Calu3 (cell line): ENCODE data around the gene SLC20A1. TPM values are rescaled to one million over a fixed set of nuclear protein-coding genes. Genes with fewer than 3 reads are reported as not detected.
"Not testable (repeated sequence)": the region's sequence is repeated elsewhere in the genome, so short reads cannot be mapped to it uniquely, and the experiment has no call there.

Source experiments
- BruUV-seq: library from RNA; stranded (reverse); fragments of 400-500 nt; replicated peaks from 2 replicates; lab custom pipeline; 2021; lab: Mats Ljungman, UMichigan
- CTCF ChIA-PET: fragments of 300-600 bp; sonication (Branson Sonifier 250); formaldehyde crosslinking; loops from one replicate; lab custom pipeline; 2022; ENCODE audit warnings: antibody characterized with exemption; lab: Charles Lee
- DNase-seq: peaks from one replicate; pipeline ENCODE4 v3.0.0; 2022
- H3K27ac Mint-ChIP-seq: one replicate; pipeline ENCODE4 v1.8.0; 2022; ENCODE audit warnings: mixed read lengths; ENCODE audit not compliant: unreplicated experiment
- H3K27me3 Mint-ChIP-seq: one replicate; pipeline ENCODE4 v1.8.0; 2022; ENCODE audit warnings: mixed read lengths; ENCODE audit not compliant: unreplicated experiment
- H3K36me3 Mint-ChIP-seq: one replicate; pipeline ENCODE4 v1.8.0; 2022; ENCODE audit warnings: mild to moderate bottlenecking, moderate library complexity, mixed read lengths; ENCODE audit not compliant: insufficient read depth, unreplicated experiment
- H3K4me1 Mint-ChIP-seq: one replicate; pipeline ENCODE4 v1.8.0; 2022; ENCODE audit warnings: mild to moderate bottlenecking, low read depth, mixed read lengths; ENCODE audit not compliant: unreplicated experiment
- H3K4me3 Mint-ChIP-seq: one replicate; pipeline ENCODE4 v1.8.0; 2022; ENCODE audit warnings: mild to moderate bottlenecking, low read depth, moderate library complexity, mixed read lengths; ENCODE audit not compliant: unreplicated experiment
- H3K9me3 Mint-ChIP-seq: one replicate; pipeline ENCODE4 v1.8.0; 2022; ENCODE audit warnings: low read depth, mixed read lengths; ENCODE audit not compliant: unreplicated experiment
- intact Hi-C: fragments of 100-400 bp; cut with micrococcal nuclease; formaldehyde crosslinking; loops from one replicate; pipeline ENCODE4 v1.10.0; 2022; ENCODE audit not compliant: unreplicated experiment
- total RNA-seq: library from RNA; stranded (reverse); gene quantifications from 2 replicates; pipeline ENCODE4 v1.2.3, GENCODE V29; 2022
- TF ChIP-seq, protein P1 (sequence below): fragments of 200-600 bp; IDR thresholded peaks from one replicate; pipeline ENCODE4 v1.8.0; 2022; ENCODE audit warnings: antibody characterized with exemption; ENCODE audit not compliant: unreplicated experiment

SLC20A1 gene
- total RNA-seq, 1 experiment from 2014 or later = 84.5 TPM

GRCh38 chr2:112615051-112615450 is 30.7 kb upstream of the SLC20A1 start:
- no TSS peak for BruUV-seq
- intact Hi-C loops = no loop called here
- H3K27ac Mint-ChIP-seq = no peak overlapping the region
- H3K4me3 Mint-ChIP-seq = no peak overlapping the region
- TF ChIP-seq, protein P1, sequence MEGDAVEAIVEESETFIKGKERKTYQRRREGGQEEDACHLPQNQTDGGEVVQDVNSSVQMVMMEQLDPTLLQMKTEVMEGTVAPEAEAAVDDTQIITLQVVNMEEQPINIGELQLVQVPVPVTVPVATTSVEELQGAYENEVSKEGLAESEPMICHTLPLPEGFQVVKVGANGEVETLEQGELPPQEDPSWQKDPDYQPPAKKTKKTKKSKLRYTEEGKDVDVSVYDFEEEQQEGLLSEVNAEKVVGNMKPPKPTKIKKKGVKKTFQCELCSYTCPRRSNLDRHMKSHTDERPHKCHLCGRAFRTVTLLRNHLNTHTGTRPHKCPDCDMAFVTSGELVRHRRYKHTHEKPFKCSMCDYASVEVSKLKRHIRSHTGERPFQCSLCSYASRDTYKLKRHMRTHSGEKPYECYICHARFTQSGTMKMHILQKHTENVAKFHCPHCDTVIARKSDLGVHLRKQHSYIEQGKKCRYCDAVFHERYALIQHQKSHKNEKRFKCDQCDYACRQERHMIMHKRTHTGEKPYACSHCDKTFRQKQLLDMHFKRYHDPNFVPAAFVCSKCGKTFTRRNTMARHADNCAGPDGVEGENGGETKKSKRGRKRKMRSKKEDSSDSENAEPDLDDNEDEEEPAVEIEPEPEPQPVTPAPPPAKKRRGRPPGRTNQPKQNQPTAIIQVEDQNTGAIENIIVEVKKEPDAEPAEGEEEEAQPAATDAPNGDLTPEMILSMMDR = no peak
- no peaks in the 10 kb centered on the region for H3K36me3 Mint-ChIP-seq
- no peak for DNase-seq
- H3K4me1 Mint-ChIP-seq = peaks cover 10% of the 10 kb centered on the region
- no peaks in the 10 kb centered on the region for H3K9me3 Mint-ChIP-seq
- CTCF ChIA-PET = no interaction called here
- H3K27me3 Mint-ChIP-seq = peaks cover 35% of the 10 kb centered on the region

DNA sequence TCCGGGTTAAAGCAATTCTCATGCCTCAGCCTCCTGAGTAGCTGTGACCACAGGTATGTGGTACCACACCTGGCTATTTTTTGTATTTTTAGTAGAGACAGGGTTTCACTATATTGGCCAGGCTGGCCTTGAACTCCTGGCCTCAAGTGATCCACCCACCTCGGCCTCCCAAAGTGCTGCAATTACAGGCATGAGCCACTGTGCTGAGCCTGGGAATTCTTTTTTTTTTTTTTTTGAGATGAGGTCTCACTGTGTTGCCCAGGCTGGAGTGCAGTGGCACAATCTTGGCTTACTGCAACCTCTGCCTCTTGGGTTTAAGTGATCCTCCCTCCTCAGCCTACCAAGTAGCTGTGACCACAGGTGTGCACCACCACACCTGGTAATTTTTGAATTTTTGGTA is 29.9 kb upstream of the SLC20A1 start:
- H3K4me3 Mint-ChIP-seq, intact Hi-C loops, BruUV-seq, DNase-seq, H3K9me3 Mint-ChIP-seq, H3K36me3 Mint-ChIP-seq, H3K27ac Mint-ChIP-seq, H3K4me1 Mint-ChIP-seq: not testable (repeated sequence)
- CTCF ChIA-PET = interaction anchor here (0.7 kb wide), 1 partner anchor 729 kb away, joined by 3 read pairs; no protein-coding TSS in a partner anchor
- H3K27me3 Mint-ChIP-seq = peaks cover 35% of the 10 kb centered on the region

DNA sequence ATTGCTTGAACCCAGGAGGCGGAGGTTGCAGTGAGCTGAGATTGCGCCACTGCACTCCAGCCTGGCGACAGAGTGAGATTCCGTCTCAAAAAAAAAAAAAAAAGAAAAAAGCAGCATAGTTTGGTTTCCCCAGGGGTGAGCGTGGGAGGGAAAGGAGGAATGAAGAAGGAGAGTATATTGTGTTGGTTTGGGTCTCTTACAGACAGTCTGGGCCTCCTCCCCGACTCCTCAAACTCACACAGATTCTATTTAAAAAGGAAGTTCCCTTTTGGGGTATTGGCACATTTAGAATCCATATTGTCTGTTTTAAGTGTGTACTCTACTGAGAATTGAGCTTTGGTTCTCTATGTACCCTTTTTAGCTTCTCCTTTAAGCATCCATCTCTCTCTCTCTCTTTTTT is 27.4 kb upstream of the SLC20A1 start:
- CTCF ChIA-PET = interaction anchor here (0.6 to 0.7 kb wide), 3 partner anchors 13 to 526 kb away, joined by 3 to 6 read pairs (median 4); no protein-coding TSS in a partner anchor
- BruUV-seq = no TSS peak
- H3K9me3 Mint-ChIP-seq = no peaks in the 10 kb centered on the region

GRCh38 chr2:112621790-112622527 is 23.8 kb upstream of the SLC20A1 start:
- BruUV-seq = no TSS peak
- peaks cover 19% of the 10 kb centered on the region for H3K4me1 Mint-ChIP-seq
- DNase-seq = no peak
- H3K27ac Mint-ChIP-seq = no peak overlapping the region
- TF ChIP-seq, protein P1 = no peak
- H3K9me3 Mint-ChIP-seq = no peaks in the 10 kb centered on the region
- H3K36me3 Mint-ChIP-seq = peaks cover 2% of the 10 kb centered on the region
- no peak overlapping the region for H3K4me3 Mint-ChIP-seq
- intact Hi-C loops = no loop called here
- no peaks in the 10 kb centered on the region for H3K27me3 Mint-ChIP-seq
- CTCF ChIA-PET = no interaction called here

More for the DNA sequence above, 27.4 kb upstream of the SLC20A1 start:
- H3K27ac Mint-ChIP-seq = no peak overlapping the region
- no peak for DNase-seq
- H3K4me1 Mint-ChIP-seq = peaks cover 10% of the 10 kb centered on the region
- intact Hi-C loops = no loop called here
- H3K36me3 Mint-ChIP-seq = no peaks in the 10 kb centered on the region
- no peak overlapping the region for H3K4me3 Mint-ChIP-seq
- TF ChIP-seq, protein P1 = no peak
- H3K27me3 Mint-ChIP-seq = peaks cover 9% of the 10 kb centered on the region

DNA sequence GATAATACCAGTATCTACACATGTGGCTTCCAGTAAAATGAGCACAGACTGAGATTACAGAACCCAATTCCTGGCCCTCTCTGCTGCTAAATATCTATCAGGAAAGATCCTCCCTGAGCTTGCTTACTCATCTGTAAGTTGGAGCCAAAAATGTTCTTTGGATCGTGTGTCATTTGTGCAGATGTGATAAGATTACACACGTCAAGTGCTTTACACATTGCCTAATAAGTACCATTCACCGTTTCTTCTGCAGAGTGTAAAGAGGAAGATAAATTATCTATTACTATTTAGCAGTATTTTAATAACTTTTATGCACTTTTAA is 23.2 kb upstream of the SLC20A1 start:
- CTCF ChIA-PET = no interaction called here
- Mint-ChIP-seq H3K4me1 (peaks cover 20% of the 10 kb centered on the region), H3K27ac (no peak overlapping the region), H3K4me3 (no peak overlapping the region), H3K9me3 (no peaks in the 10 kb centered on the region), H3K36me3 (peaks cover 7% of the 10 kb centered on the region), H3K27me3 (no peaks in the 10 kb centered on the region)
- no TSS peak for BruUV-seq
- no peak for DNase-seq
- TF ChIP-seq, protein P1 = no peak
- intact Hi-C loops = no loop called here
